ENCODE results near the gene SPAG6.

SPAG6 gene

DNA sequence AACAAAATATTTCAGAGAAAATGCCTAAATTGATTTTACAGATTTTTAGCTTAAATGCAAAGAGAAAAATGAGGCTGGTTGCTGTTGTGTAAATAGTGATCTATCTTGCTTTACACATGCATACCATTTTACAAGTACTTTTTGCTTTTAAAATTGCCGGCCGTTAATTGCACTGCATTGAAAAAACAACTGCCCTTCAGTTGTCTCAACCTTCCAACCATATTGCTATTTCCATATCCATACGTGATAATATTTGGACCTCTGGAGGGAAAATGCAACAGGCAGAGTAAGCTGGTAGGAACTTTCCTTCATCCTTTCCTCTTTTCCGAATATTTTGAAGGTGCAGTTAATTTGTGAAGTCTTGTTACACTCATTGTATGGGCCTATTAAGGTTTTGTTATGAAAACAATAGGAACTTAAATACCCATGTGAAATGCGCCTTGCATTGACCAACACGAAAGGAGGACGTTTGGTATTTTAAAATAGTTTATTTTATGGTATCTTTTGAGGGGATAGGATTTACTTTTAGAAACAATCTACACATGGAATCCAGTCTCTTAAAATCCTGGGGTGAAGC lies 13.1 kb upstream of the SPAG6 start:
- peaks cover 36% of the 10 kb centered on the region for H3K4me1 ChIP-seq (ENCODE audit: control insufficient read depth, insufficient read depth, low read length, poor library complexity, severe bottlenecking)

DNA sequence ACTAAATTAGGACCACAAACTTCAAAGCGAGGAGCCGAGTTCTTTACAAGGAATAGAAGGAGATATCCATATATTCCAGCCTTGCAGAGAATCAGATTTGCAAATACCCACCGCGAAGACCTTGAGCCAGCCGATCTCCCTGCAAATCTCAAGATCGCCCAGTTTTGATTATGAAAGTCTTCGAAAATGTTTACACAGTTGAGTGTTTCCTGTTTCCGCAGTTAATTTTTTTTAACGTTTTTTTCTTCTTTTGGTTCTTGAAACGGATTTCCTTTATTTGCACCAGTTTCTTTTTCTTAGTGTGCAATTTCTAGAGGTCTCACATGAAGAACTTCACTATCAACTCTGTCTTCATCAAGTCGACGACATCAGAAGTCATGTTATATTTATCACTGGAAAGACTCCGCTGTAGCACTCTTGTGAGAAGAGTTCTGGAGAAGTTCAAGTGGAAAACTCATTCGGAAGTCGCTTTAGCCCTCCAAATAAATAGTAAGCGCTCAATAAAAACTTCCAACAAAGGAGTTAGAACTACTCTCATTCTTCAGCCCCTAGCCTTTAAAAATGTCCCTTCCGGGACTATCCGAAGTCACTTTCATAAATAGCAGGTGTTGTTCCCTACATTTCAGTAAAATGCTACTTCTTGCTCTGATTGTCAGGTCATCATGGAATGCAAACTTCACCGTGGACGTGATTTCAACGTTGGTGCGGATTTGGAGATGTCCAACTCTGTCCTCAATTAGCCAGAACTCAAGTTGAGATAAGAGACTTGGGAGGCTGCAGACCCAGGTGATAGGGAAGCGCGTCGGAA lies 11.9 kb upstream of the SPAG6 start:
- DNase-seq, result no peak
- no peaks in the 10 kb centered on the region for H3K9me3 ChIP-seq (ENCODE audit: control insufficient read depth, low read length)
- H3K36me3 ChIP-seq (ENCODE audit: control insufficient read depth, insufficient read depth, low read length), result peaks cover 13% of the 10 kb centered on the region
- peaks cover 28% of the 10 kb centered on the region for H3K27me3 ChIP-seq (replicated peaks; ENCODE audit: control insufficient read depth, insufficient read depth, low read length, poor library complexity, severe bottlenecking)
- H3K27ac ChIP-seq (ENCODE audit: insufficient read depth, low read length, poor library complexity, severe bottlenecking), result peak overlapping the region; percentile 59
- peak overlapping the region; percentile 37 for H3K4me3 ChIP-seq (ENCODE audit: insufficient read depth, low read depth, low read length, poor library complexity, severe bottlenecking)
- H3K4me1 ChIP-seq (ENCODE audit: control insufficient read depth, insufficient read depth, low read length, poor library complexity, severe bottlenecking), result peaks cover 36% of the 10 kb centered on the region

More for the DNA sequence above, 13.1 kb upstream of the SPAG6 start:
- no peaks in the 10 kb centered on the region for H3K9me3 ChIP-seq (ENCODE audit: control insufficient read depth, low read length)
- no peak overlapping the region for H3K27ac ChIP-seq (ENCODE audit: insufficient read depth, low read length, poor library complexity, severe bottlenecking)
- H3K4me3 ChIP-seq (ENCODE audit: insufficient read depth, low read depth, low read length, poor library complexity, severe bottlenecking), result no peak overlapping the region
- DNase-seq, result no peak
- H3K27me3 ChIP-seq (replicated peaks; ENCODE audit: control insufficient read depth, insufficient read depth, low read length, poor library complexity, severe bottlenecking), result peaks cover 16% of the 10 kb centered on the region
- H3K36me3 ChIP-seq (ENCODE audit: control insufficient read depth, insufficient read depth, low read length), result peaks cover 13% of the 10 kb centered on the region

DNA sequence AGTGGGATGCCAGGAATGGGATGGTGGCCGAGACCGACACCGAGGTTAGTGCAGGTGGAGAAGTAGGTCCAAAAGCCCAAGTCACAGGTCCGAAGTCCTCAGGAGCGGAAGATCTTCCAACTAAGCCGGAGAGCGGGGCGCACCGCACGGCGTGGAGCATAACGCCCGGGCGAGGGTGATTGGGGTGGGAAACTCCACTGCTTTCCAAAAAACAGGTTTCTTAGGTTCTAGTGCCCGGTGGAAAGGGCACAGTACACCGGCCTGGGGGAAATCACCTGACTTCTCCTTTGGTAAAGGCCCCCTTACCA lies 11.4 kb upstream of the SPAG6 start:
- Histone ChIP-seq H3K4me1 (ENCODE audit: control insufficient read depth, insufficient read depth, low read length, poor library complexity, severe bottlenecking) (peaks cover 36% of the 10 kb centered on the region), H3K27ac (ENCODE audit: insufficient read depth, low read length, poor library complexity, severe bottlenecking) (no peak overlapping the region), H3K9me3 (ENCODE audit: control insufficient read depth, low read length) (no peaks in the 10 kb centered on the region), H3K27me3 (replicated peaks; ENCODE audit: control insufficient read depth, insufficient read depth, low read length, poor library complexity, severe bottlenecking) (peaks cover 33% of the 10 kb centered on the region), H3K4me3 (ENCODE audit: insufficient read depth, low read depth, low read length, poor library complexity, severe bottlenecking) (no peak overlapping the region), H3K36me3 (ENCODE audit: control insufficient read depth, insufficient read depth, low read length) (peaks cover 8% of the 10 kb centered on the region)
- DNase-seq, result no peak

DNA sequence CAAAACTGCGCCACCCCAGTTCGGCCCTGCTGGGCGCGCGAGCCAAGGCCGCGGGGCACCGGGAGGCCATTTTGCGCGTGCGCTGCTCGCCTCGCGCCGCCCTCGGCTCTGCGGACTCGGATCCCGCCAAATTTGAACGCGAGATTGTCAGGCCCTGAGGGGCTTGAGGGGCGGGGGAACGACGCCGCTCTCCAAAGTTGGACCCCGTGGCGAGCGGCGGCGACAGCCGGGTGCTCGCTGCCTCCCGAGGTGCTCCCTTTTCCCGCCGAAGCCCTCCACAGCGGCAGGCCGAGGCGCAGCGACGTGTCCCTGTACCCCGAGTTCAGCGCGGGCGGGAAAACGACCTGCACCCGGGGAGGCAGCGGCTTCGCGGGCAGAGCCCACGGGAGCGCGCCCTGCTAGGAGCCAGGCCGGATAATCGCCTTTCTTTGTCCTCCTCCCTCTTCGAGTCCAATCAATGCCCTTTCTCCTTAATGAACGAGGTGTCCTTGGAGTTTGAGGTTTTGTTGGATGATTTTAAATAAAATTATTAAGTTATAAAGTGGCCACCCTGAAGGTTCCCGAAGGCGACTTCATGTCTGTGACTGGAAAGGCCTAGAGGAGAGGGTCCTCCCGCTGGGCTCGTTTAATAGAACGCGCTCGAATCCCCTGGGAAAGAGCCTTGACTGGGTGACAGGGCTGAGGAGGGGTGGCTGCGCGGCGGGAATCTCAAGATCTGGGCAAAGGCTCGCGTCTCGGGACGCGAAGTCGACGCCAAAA lies 10.7 kb upstream of the SPAG6 start:
- H3K27me3 ChIP-seq (replicated peaks; ENCODE audit: control insufficient read depth, insufficient read depth, low read length, poor library complexity, severe bottlenecking), result peaks cover 40% of the 10 kb centered on the region
- H3K4me1 ChIP-seq (ENCODE audit: control insufficient read depth, insufficient read depth, low read length, poor library complexity, severe bottlenecking), result peaks cover 37% of the 10 kb centered on the region
- peak overlapping the region; percentile 57 for H3K4me3 ChIP-seq (ENCODE audit: insufficient read depth, low read depth, low read length, poor library complexity, severe bottlenecking)
- no peaks in the 10 kb centered on the region for H3K9me3 ChIP-seq (ENCODE audit: control insufficient read depth, low read length)
- H3K36me3 ChIP-seq (ENCODE audit: control insufficient read depth, insufficient read depth, low read length), result peaks cover 1% of the 10 kb centered on the region
- no peak for DNase-seq
- H3K27ac ChIP-seq (ENCODE audit: insufficient read depth, low read length, poor library complexity, severe bottlenecking), result peak overlapping the region; percentile 11

DNA sequence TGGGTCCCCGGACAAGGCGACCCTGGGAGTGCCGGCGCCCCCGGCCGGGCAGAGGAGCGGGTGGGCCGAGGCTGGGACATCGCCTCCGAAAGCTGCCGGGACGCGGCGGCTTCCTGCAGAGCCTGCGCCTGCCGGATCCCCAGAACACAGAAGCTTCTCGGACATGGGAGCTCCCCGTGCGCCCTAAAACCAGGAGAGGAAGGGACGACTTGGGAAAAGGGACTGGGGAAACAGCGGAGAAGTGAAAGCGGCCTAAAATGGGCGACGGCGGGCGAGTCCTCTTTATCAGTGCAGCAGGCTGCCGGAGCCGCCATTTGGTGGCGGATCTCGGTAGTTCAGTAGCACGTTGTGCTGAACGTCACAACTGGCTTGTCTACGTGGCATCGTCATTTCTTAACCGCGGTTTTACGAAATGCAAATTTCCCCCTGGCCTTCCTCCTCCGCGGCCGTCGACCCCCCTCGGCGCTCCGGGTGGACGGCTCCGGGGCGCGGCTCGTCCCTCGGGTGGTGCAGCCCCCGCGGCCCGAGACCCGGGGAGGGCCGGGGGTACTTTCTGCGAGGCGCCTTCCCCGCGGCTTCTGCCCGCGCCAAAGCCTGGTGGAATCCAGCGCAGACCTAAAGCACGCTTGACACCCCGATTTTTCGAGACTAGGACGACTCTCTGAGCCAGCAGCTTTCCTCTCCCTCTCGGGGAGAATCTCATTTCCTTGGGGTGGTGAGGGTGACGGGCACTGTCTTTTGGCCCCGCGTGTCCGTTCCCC lies 9.9 kb upstream of the SPAG6 start:
- Histone ChIP-seq H3K4me3 (ENCODE audit: insufficient read depth, low read depth, low read length, poor library complexity, severe bottlenecking) (peak overlapping the region; percentile 57), H3K4me1 (ENCODE audit: control insufficient read depth, insufficient read depth, low read length, poor library complexity, severe bottlenecking) (peaks cover 44% of the 10 kb centered on the region), H3K36me3 (ENCODE audit: control insufficient read depth, insufficient read depth, low read length) (no peaks in the 10 kb centered on the region), H3K27ac (ENCODE audit: insufficient read depth, low read length, poor library complexity, severe bottlenecking) (peak overlapping the region; percentile 11), H3K9me3 (ENCODE audit: control insufficient read depth, low read length) (no peaks in the 10 kb centered on the region), H3K27me3 (replicated peaks; ENCODE audit: control insufficient read depth, insufficient read depth, low read length, poor library complexity, severe bottlenecking) (peaks cover 47% of the 10 kb centered on the region)
- DNase-seq, result peak; percentile 60 to 67 (median 62)

DNA sequence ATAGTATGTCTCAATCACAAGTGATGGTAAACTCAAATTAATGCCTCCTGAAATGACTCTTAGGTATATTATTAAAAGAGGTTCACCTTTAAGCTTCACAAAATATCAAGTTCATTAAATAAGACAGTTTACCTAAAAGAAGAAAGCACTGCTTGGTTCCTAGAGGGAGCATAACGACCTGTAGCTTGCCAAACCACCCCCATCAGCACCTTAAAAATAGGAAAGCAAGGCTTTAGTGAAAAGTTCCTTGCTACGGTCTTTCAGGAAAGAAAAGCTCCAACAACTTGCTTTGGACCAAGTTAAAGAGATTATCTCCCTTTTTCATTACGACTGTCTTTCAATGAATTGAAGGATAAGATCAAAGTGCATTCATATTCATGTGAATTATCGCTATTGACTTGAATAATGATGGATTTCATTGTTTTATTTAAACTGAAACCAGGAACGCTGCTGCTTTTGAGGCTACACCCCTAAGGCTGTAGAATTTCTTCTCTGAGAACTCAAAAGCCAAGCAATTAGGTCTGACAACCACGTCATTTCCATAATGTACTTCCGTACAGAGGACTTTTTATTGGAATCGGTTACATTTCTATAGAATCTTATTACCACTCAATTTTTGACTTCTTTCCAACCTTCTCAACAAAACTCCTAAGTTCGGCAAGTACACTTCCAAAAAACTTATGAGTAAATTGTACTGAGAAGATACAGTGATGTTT lies 7.0 kb upstream of the SPAG6 start:
- DNase-seq, result no peak
- H3K27me3 ChIP-seq (replicated peaks; ENCODE audit: control insufficient read depth, insufficient read depth, low read length, poor library complexity, severe bottlenecking), result peaks cover 70% of the 10 kb centered on the region
- no peaks in the 10 kb centered on the region for H3K9me3 ChIP-seq (ENCODE audit: control insufficient read depth, low read length)

DNA sequence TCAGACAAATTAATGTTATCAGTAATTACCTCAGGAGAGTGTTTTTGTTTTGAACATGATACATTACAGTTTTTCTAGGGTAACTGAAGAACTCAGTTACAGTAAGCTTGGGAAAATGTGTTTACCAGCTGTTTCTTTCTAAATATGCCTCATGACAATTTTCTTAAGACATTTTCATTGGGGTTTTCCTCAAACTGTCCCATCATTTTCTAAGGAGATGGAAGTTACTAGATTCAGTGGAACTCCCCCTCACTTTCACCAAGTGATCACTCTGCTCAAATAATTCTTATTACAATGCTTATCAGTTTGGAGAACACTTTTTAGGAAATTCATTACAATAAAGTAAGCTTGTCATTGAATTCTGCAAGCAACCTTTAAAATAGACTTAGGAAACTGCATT lies 6.4 kb upstream of the SPAG6 start:
- H3K4me3 ChIP-seq (ENCODE audit: insufficient read depth, low read depth, low read length, poor library complexity, severe bottlenecking), result no peak overlapping the region
- DNase-seq, result no peak
- H3K36me3 ChIP-seq (ENCODE audit: control insufficient read depth, insufficient read depth, low read length), result no peaks in the 10 kb centered on the region
- peaks cover 76% of the 10 kb centered on the region for H3K27me3 ChIP-seq (replicated peaks; ENCODE audit: control insufficient read depth, insufficient read depth, low read length, poor library complexity, severe bottlenecking)
- H3K4me1 ChIP-seq (ENCODE audit: control insufficient read depth, insufficient read depth, low read length, poor library complexity, severe bottlenecking), result peaks cover 47% of the 10 kb centered on the region
- H3K9me3 ChIP-seq (ENCODE audit: control insufficient read depth, low read length), result no peaks in the 10 kb centered on the region
- no peak overlapping the region for H3K27ac ChIP-seq (ENCODE audit: insufficient read depth, low read length, poor library complexity, severe bottlenecking)

More for the DNA sequence above, 7.0 kb upstream of the SPAG6 start:
- Histone ChIP-seq H3K4me1 (ENCODE audit: control insufficient read depth, insufficient read depth, low read length, poor library complexity, severe bottlenecking) (peaks cover 53% of the 10 kb centered on the region), H3K4me3 (ENCODE audit: insufficient read depth, low read depth, low read length, poor library complexity, severe bottlenecking) (no peak overlapping the region), H3K27ac (ENCODE audit: insufficient read depth, low read length, poor library complexity, severe bottlenecking) (no peak overlapping the region), H3K36me3 (ENCODE audit: control insufficient read depth, insufficient read depth, low read length) (no peaks in the 10 kb centered on the region)

DNA sequence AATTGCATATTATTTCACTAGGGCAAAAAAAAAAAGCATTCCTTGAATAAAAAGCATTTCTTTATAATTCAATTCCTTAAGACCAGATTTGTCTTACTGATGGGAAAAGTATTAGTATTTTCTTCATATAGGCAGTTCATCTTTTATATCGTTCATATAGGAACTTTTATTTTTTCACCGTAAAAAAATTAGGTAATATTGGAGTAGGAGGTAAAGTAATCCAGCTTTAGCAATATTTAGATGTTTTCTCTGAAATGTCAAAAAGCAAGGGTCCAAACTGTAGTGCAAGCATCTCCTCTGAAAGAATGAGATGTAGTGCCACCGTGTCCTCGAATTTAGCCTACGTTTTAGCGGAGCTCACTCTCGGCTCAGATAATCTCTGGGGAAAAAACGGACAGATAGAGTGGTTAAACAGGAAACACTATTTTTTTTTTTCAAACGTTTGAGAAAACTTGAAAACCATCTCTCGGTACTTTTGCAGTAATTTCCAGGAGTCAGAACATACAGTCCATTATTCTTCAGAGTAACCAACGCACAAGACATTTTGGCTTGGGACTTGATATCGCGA lies 5.5 kb upstream of the SPAG6 start:
- peaks cover 39% of the 10 kb centered on the region for H3K4me1 ChIP-seq (ENCODE audit: control insufficient read depth, insufficient read depth, low read length, poor library complexity, severe bottlenecking)
- H3K9me3 ChIP-seq (ENCODE audit: control insufficient read depth, low read length), result no peaks in the 10 kb centered on the region
- peaks cover 85% of the 10 kb centered on the region for H3K27me3 ChIP-seq (replicated peaks; ENCODE audit: control insufficient read depth, insufficient read depth, low read length, poor library complexity, severe bottlenecking)
- peak overlapping the region; percentile 64 for H3K4me3 ChIP-seq (ENCODE audit: insufficient read depth, low read depth, low read length, poor library complexity, severe bottlenecking)
- no peak for DNase-seq
- no peak overlapping the region for H3K27ac ChIP-seq (ENCODE audit: insufficient read depth, low read length, poor library complexity, severe bottlenecking)
- H3K36me3 ChIP-seq (ENCODE audit: control insufficient read depth, insufficient read depth, low read length), result no peaks in the 10 kb centered on the region

All from effector memory CD4-positive, alpha-beta T cell (primary cell).